GM21367 (cell line): ENCODE data around the gene TMC4.

ENCODE experiments used
- ATAC-seq: cut with Tn5 transposase; IDR thresholded peaks from one replicate; pipeline ENCODE4 v1.9.1; 2021; ENCODE audit not compliant: unreplicated experiment

The TMC4 gene

GRCh38 chr19:54133957-54134590, 38.9 kb downstream of the TMC4 start:
- no peak for ATAC-seq

GRCh38 chr19:54133312-54133956, 39.5 kb downstream of the TMC4 start:
- ATAC-seq: no peak

- no peak for ATAC-seq
Measured at GRCh38 chr19:54129617-54129996, 43.4 kb downstream of the TMC4 start.

GRCh38 chr19:54128796-54129616, 44.0 kb downstream of the TMC4 start:
- ATAC-seq: no peak

GRCh38 chr19:54128441-54128725, 44.6 kb downstream of the TMC4 start:
- no peak for ATAC-seq

GRCh38 chr19:54127688-54128440, 45.1 kb downstream of the TMC4 start:
- ATAC-seq: no peak

- no peak for ATAC-seq
Measured at GRCh38 chr19:54125713-54126112, 47.2 kb downstream of the TMC4 start.

GRCh38 chr19:54124393-54124792, 48.6 kb downstream of the TMC4 start:
- no peak for ATAC-seq

GRCh38 chr19:54123682-54124081, 49.3 kb downstream of the TMC4 start:
- no peak for ATAC-seq

- no peak for ATAC-seq
Measured at GRCh38 chr19:54121259-54121658, 51.7 kb downstream of the TMC4 start.

- ATAC-seq: peak; percentile 70
Measured at GRCh38 chr19:54115109-54116063, 57.6 kb downstream of the TMC4 start, which contains the start of the genes PRPF31 and TFPT. Gene PRPF31 (plus strand): TSS chr19:54115754. CDS start chr19:54118279, 2,525 bp downstream. Gene TFPT (minus strand): TSS chr19:54115657. CDS start chr19:54115269, 388 bp downstream.

- peak; percentile 25 for ATAC-seq
Measured at GRCh38 chr19:54114340-54115108, 58.4 kb downstream of the TMC4 start.
